Fibroblast of skin of abdomen (primary cell): ENCODE results near the gene MBNL2.

Source experiments
- DNase-seq: peaks from one replicate; pipeline ENCODE4 v3.0.0-alpha.2; 2013

Gene MBNL2

GRCh38 chr13:97211300-97211699 is 10.8 kb upstream of the MBNL2 start:
- peak; percentile 41 for DNase-seq

GRCh38 chr13:97212004-97212403 is 10.1 kb upstream of the MBNL2 start:
- no peak for DNase-seq

GRCh38 chr13:97212601-97213040 is 9.5 kb upstream of the MBNL2 start:
- peak; percentile 38 for DNase-seq

- DNase-seq = no peak
Measured at GRCh38 chr13:97214921-97215320, 7.2 kb upstream of the MBNL2 start.

GRCh38 chr13:97215325-97215724 is 6.8 kb upstream of the MBNL2 start:
- DNase-seq = no peak

GRCh38 chr13:97219226-97219625 is 2.9 kb upstream of the MBNL2 start:
- DNase-seq = no peak

GRCh38 chr13:97220151-97220900 is 1.8 kb upstream of the MBNL2 start:
- DNase-seq = no peak

- no peak for DNase-seq
Measured at GRCh38 chr13:97221046-97221445, 1.1 kb upstream of the MBNL2 start.

- DNase-seq = no peak
Measured at GRCh38 chr13:97221466-97221865, 667 bp upstream of the MBNL2 start.

- DNase-seq = peak; percentile 76
Measured at GRCh38 chr13:97223037-97223710, 1.0 kb downstream of the MBNL2 start.

GRCh38 chr13:97223711-97224541 is 1.8 kb downstream of the MBNL2 start:
- peak; percentile 93 for DNase-seq

- no peak for DNase-seq
Measured at GRCh38 chr13:97224544-97225300, 2.6 kb downstream of the MBNL2 start.

- DNase-seq = no peak
Measured at GRCh38 chr13:97225533-97225932, 3.4 kb downstream of the MBNL2 start.

- DNase-seq = no peak
Measured at GRCh38 chr13:97226013-97226412, 3.9 kb downstream of the MBNL2 start.

- DNase-seq = no peak
Measured at GRCh38 chr13:97226788-97227627, 4.9 kb downstream of the MBNL2 start.

GRCh38 chr13:97228850-97229521 is 6.9 kb downstream of the MBNL2 start:
- peak; percentile 38 for DNase-seq

GRCh38 chr13:97229699-97230098 is 7.6 kb downstream of the MBNL2 start:
- no peak for DNase-seq

- no peak for DNase-seq
Measured at GRCh38 chr13:97231118-97231828, 9.1 kb downstream of the MBNL2 start.

GRCh38 chr13:97231829-97232196 is 9.7 kb downstream of the MBNL2 start:
- peak; percentile 56 for DNase-seq

GRCh38 chr13:97233499-97233898 is 11.4 kb downstream of the MBNL2 start:
- no peak for DNase-seq
